Measurements from ENCODE around the gene CXCL10. TPM values are rescaled to one million over a fixed set of nuclear protein-coding genes. Genes with fewer than 3 reads are reported as not detected.
"Not testable (repeated sequence)": the region's sequence is repeated elsewhere in the genome, so short reads cannot be mapped to it uniquely, and the experiment has no call there.

Gene CXCL10
- total and polyA plus RNA-seq, 12 donors, result 0.28 to 41.4 (median 1.4) TPM; not detected in 1

DNA sequence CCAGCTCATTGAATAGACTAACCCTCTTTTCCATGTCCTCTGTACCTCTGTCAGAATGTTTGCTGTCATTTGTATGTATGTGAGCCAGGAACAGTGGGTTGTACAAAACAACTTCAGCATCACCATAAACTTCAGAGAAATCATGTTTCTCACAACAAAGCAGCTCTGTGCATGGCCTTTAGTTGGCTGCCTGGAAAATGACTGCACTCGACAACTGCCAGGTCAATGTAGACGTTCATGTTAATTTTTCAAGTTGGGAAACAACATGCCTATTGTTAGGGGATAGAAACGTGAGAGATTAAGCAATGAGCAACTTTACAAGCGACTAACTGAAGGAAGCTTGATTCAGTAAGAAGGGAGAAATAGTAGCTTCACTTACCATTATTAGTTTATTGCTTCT, 30.4 kb upstream of the CXCL10 start:
- DNase-seq, result no peak
- H3K27ac ChIP-seq, result no peak overlapping the region
- H3K9me3 ChIP-seq (replicated peaks in 1 of 3), result no peaks in the 10 kb centered on the region
- 30 to 48% (median 38%) methylated on average over 4 of the region's 4 CpGs for WGBS, 4 donors
- TF ChIP-seq, protein P1, sequence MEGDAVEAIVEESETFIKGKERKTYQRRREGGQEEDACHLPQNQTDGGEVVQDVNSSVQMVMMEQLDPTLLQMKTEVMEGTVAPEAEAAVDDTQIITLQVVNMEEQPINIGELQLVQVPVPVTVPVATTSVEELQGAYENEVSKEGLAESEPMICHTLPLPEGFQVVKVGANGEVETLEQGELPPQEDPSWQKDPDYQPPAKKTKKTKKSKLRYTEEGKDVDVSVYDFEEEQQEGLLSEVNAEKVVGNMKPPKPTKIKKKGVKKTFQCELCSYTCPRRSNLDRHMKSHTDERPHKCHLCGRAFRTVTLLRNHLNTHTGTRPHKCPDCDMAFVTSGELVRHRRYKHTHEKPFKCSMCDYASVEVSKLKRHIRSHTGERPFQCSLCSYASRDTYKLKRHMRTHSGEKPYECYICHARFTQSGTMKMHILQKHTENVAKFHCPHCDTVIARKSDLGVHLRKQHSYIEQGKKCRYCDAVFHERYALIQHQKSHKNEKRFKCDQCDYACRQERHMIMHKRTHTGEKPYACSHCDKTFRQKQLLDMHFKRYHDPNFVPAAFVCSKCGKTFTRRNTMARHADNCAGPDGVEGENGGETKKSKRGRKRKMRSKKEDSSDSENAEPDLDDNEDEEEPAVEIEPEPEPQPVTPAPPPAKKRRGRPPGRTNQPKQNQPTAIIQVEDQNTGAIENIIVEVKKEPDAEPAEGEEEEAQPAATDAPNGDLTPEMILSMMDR (IDR thresholded peaks at IDR 0.05), result no peak
- TF ChIP-seq POLR2A (IDR thresholded peaks at IDR 0.05), result no peak
- intact Hi-C loops (cut with DNase I), result no loop called here
- H3K27me3 ChIP-seq, result peaks cover 6% of the 10 kb centered on the region
- no peaks in the 10 kb centered on the region for H3K4me1 ChIP-seq (replicated peaks in 1 of 2)
- no peaks in the 10 kb centered on the region for H3K36me3 ChIP-seq (replicated peaks in 1 of 2)
- H3K4me3 ChIP-seq, result no peak overlapping the region

GRCh38 chr4:76050560-76051050, 27.3 kb upstream of the CXCL10 start:
- DNase-seq; H3K4me1 ChIP-seq (replicated peaks in 1 of 2); H3K9me3 ChIP-seq (replicated peaks in 1 of 3); intact Hi-C loops (cut with DNase I); H3K27ac ChIP-seq; H3K36me3 ChIP-seq (replicated peaks in 1 of 2); H3K27me3 ChIP-seq; H3K4me3 ChIP-seq: not testable (repeated sequence)
- WGBS, 4 donors, result 91 to 100% (median 95%) methylated on average over 3 to 27 of the region's 27 CpGs

GRCh38 chr4:76049860-76050416, 26.6 kb upstream of the CXCL10 start:
- H3K9me3 ChIP-seq (replicated peaks in 1 of 3); H3K27me3 ChIP-seq; H3K4me1 ChIP-seq (replicated peaks in 1 of 2); DNase-seq; H3K4me3 ChIP-seq; H3K36me3 ChIP-seq (replicated peaks in 1 of 2); intact Hi-C loops (cut with DNase I); H3K27ac ChIP-seq: not testable (repeated sequence)
- 84 to 93% (median 88%) methylated on average over 12 to 17 of the region's 17 CpGs for WGBS, 4 donors

DNA sequence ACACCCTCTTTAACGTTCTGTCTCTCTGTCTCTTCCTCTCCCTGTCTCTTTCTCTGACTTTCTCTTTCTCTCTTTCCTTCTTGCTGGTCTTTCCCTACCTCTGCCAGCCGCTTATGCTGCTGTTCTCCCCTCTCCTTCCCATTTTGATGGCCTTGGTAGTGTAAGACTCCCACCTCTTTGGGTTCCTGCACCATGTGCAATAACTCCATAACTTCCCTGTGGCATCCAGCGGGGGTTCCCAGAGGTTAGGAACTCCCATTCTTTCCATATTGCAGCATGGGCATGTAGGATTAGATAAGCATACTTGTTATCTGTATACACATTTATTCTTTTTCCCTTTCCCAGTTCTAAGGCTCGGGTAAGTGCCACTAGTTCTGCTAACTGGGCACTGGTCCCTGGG, 21.4 kb upstream of the CXCL10 start:
- H3K27ac ChIP-seq; H3K4me1 ChIP-seq (replicated peaks in 1 of 2); H3K36me3 ChIP-seq (replicated peaks in 1 of 2); intact Hi-C loops (cut with DNase I); DNase-seq; H3K27me3 ChIP-seq; H3K4me3 ChIP-seq; H3K9me3 ChIP-seq (replicated peaks in 1 of 3): not testable (repeated sequence)
- 76 to 88% (median 78%) methylated on average over 4 of the region's 4 CpGs for WGBS, 4 donors

DNA sequence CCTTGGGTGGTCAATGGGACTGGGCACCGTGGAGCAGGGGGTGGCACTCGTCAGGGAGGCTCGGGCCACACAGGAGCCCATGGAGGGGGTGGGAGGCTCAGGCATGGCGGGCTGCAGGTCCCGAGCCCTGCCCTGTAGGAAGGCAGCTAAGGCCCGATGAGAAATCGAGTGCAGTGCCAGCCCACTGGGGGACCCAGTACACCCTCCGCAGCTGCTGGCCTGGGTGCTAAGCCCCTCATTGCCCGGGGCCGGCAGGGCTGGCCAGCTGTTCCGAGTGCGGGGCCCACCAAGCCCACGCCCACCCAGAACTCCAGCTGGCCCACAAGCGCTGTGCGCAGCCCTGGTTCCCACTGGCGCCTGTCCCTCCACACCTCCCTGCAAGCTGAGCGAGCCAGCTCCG, 20.0 kb upstream of the CXCL10 start:
- H3K4me3 ChIP-seq; H3K36me3 ChIP-seq (replicated peaks in 1 of 2); H3K27ac ChIP-seq; H3K9me3 ChIP-seq (replicated peaks in 1 of 3); H3K4me1 ChIP-seq (replicated peaks in 1 of 2); H3K27me3 ChIP-seq; intact Hi-C loops (cut with DNase I); DNase-seq: not testable (repeated sequence)
- 90 to 94% (median 93%) methylated on average over 9 to 18 of the region's 18 CpGs; no CpG with 5 or more reads in 1 of the 4 donors for WGBS, 4 donors

DNA sequence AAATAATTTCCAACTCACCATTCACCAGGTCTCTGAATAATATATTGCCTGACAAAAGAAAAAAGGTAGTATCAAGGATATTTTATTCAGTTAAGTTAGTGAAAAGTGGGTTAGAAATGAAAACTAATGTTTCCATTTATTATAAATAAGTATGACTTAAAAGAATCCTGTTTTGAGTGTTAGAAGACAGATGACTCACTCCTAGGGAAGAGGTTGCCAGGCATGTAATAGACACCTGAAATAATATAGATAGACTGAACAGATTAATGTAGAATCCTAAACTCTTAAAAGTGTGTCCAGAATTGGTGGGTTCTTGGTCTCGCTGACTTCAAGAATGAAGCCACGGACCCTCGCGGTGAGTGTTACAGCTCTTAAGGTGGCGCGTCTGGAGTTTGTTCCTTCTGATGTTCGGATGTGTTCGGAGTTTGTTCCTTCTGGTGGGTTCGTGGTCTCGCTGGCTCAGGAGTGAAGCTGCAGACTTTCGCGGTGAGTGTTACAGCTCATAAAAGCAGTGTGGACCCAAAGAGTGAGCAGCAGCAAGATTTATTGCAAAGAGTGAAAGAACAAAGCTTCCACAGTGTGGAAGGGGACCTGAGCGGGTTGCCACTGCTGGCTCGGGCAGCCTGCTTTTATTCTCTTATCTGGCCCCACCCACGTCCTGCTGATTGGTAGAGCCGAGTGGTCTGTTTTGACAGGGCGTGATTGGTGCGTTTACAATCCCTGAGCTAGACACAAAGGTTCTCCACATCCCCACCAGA, 19.1 kb upstream of the CXCL10 start:
- H3K4me3 ChIP-seq; H3K27me3 ChIP-seq; H3K9me3 ChIP-seq (replicated peaks in 1 of 3); H3K27ac ChIP-seq; H3K4me1 ChIP-seq (replicated peaks in 1 of 2); DNase-seq; intact Hi-C loops (cut with DNase I); H3K36me3 ChIP-seq (replicated peaks in 1 of 2): not testable (repeated sequence)
- WGBS, 4 donors, result 84 to 89% (median 86%) methylated on average over 13 to 16 of the region's 18 CpGs

GRCh38 chr4:76036855-76037254, 13.6 kb upstream of the CXCL10 start:
- H3K4me3 ChIP-seq, result no peak overlapping the region
- no peaks in the 10 kb centered on the region for H3K9me3 ChIP-seq (replicated peaks in 1 of 3)
- H3K27me3 ChIP-seq, result no peaks in the 10 kb centered on the region
- no peak for DNase-seq
- intact Hi-C loops (cut with DNase I), result no loop called here
- no peaks in the 10 kb centered on the region for H3K4me1 ChIP-seq (replicated peaks in 1 of 2)
- H3K27ac ChIP-seq, result no peak overlapping the region
- no peak for TF ChIP-seq POLR2A (IDR thresholded peaks at IDR 0.05)
- TF ChIP-seq, protein P1 (IDR thresholded peaks at IDR 0.05), result no peak
- 84 to 87% (median 84%) methylated on average over 3 of the region's 3 CpGs for WGBS, 4 donors
- H3K36me3 ChIP-seq (replicated peaks in 1 of 2), result no peaks in the 10 kb centered on the region
